ENCODE data around the gene CCDC85A. TPM values are rescaled to one million over a fixed set of nuclear protein-coding genes. Genes with fewer than 3 reads are reported as not detected.

CCDC85A gene
- polyA plus RNA-seq, 1 donor from 2014 or later, result 24.7 TPM

- H4K20me1 ChIP-seq (ENCODE audit: insufficient read depth), result no peaks in the 10 kb centered on the region
- no peaks in the 10 kb centered on the region for H3K9me2 ChIP-seq (ENCODE audit: insufficient read depth, low read length)
- no peaks in the 10 kb centered on the region for H3F3A ChIP-seq (ENCODE audit: insufficient read depth, low read length, poor library complexity, severe bottlenecking)
- no peak overlapping the region for H3K4me2 ChIP-seq (ENCODE audit: low read length)
- no peak overlapping the region for H3K9ac ChIP-seq (ENCODE audit: low read length)
- H3K36me3 ChIP-seq (ENCODE audit: insufficient read depth, low read length), result no peaks in the 10 kb centered on the region
- H3K9me3 ChIP-seq (ENCODE audit: low read length), result no peaks in the 10 kb centered on the region
- no peak overlapping the region for H2AFZ ChIP-seq (ENCODE audit: low read depth, low read length)
- no peak overlapping the region for H3K4me3 ChIP-seq (ENCODE audit: low read length)
- no peaks in the 10 kb centered on the region for H3K27me3 ChIP-seq (ENCODE audit: insufficient read depth, low read depth, low read length)
- TF ChIP-seq EZH2 (IDR thresholded peaks at IDR 0.05; ENCODE audit: borderline replicate concordance, insufficient read depth, low read length, poor library complexity, severe bottlenecking) (no peak), TAF1 (IDR thresholded peaks at IDR 0.05; ENCODE audit: low read depth) (no peak), EP300 (conservative IDR thresholded peaks at IDR 0.05; ENCODE audit: poor library complexity, severe bottlenecking) (no peak), POLR2AphosphoS5 (IDR thresholded peaks at IDR 0.05) (no peak), SMC3 (conservative IDR thresholded peaks at IDR 0.05; ENCODE audit: poor library complexity) (no peak), REST (IDR thresholded peaks at IDR 0.05; ENCODE audit: borderline replicate concordance) (no peak), MXI1 (conservative IDR thresholded peaks at IDR 0.05; ENCODE audit: poor library complexity, severe bottlenecking) (no peak), RAD21 (conservative IDR thresholded peaks at IDR 0.05) (no peak)
- TF ChIP-seq, protein P1, sequence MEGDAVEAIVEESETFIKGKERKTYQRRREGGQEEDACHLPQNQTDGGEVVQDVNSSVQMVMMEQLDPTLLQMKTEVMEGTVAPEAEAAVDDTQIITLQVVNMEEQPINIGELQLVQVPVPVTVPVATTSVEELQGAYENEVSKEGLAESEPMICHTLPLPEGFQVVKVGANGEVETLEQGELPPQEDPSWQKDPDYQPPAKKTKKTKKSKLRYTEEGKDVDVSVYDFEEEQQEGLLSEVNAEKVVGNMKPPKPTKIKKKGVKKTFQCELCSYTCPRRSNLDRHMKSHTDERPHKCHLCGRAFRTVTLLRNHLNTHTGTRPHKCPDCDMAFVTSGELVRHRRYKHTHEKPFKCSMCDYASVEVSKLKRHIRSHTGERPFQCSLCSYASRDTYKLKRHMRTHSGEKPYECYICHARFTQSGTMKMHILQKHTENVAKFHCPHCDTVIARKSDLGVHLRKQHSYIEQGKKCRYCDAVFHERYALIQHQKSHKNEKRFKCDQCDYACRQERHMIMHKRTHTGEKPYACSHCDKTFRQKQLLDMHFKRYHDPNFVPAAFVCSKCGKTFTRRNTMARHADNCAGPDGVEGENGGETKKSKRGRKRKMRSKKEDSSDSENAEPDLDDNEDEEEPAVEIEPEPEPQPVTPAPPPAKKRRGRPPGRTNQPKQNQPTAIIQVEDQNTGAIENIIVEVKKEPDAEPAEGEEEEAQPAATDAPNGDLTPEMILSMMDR (IDR thresholded peaks at IDR 0.05; ENCODE audit: poor library complexity, severe bottlenecking), result no peak
- H3K27ac ChIP-seq (ENCODE audit: low read length), result no peak overlapping the region
- H3K79me2 ChIP-seq (replicated peaks; ENCODE audit: insufficient read depth, low read length), result no peaks in the 10 kb centered on the region
These were observed 232.8 kb downstream of the CCDC85A start for GRCh38 chr2:56416500-56417176.

Small RNA genes within 50 kb of the gene (small RNA-seq; reads per million reads assigned to genes)
- 0 reads per million in 3 experiments for gene RNA5SP93
